NK-92 (cell line): ENCODE data around the gene GP1BA.

Source experiments
- DNase-seq: peaks from one replicate; lab custom pipeline; 2025; ENCODE audit not compliant: unreplicated experiment; lab: John Stamatoyannopoulos, UW

Gene GP1BA

DNA sequence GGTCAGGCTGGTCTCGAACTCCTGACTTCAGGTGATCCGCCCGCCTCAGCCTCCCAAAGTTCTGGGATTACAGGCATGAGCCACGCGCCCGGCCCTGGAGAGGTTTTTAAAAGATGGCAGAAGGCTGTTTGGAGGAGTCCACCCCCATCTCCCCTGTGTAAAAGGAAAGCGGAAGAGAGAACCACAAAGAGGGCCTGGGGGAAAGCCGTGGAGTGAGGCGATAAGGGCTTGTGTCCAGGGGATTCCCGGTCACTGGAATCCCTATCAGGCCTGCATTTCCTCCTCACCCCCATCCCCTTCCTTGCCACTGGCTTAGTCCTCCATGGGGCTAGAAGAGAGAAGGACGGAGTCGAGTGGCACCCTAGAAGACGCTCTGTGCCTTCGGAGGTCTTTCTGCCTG, at the start of gene GP1BA:
TSS of gene GP1BA (plus strand) at position 315 of the 400 bp plus-strand sequence. CDS start 328 bp downstream, outside the sequence.
- no peak for DNase-seq

DNA sequence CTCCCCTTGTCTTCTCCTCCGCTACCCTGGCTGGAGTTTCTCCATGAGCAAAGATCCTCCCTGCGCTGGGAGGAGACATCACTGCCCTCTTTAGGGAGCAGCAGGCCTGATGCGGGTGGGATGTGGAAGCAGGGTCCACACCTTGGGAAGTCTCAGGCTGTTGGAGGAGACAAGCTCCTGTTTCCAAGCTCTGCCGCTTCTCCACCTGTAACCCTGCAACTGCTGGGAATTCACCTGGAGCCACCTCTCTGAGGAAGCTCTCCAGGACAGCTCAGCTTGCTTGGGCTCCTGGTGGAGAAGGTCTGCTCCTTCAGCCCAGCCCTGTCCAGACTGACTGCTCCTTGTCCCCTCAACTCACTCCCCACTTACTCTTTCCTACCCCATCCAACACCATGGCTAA, 47.6 kb upstream of the GP1BA start:
- no peak for DNase-seq

GRCh38 chr17:4886830-4887229, 45.2 kb upstream of the GP1BA start:
- DNase-seq, result no peak

DNA sequence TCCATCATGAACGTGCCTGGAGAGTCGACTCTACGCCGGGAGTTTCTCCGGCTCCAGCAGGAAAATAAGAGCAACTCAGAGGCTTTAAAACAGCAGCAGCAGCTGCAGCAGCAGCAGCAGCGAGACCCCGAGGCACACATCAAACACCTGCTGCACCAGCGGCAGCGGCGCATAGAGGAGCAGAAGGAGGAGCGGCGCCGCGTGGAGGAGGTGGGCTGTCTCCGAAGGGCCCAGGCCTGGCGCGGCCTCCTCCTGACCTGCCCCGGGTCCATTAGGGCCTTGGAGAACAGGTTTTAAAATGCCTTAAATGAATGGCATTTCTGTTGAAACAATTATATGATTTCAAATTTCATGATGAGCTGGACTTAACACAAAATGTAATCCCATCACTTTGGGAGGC, 44.5 kb upstream of the GP1BA start:
- no peak for DNase-seq

GRCh38 chr17:4891411-4892410, 40.4 kb upstream of the GP1BA start:
- no peak for DNase-seq

- no peak for DNase-seq
Observed at GRCh38 chr17:4892499-4893221, 39.4 kb upstream of the GP1BA start.

GRCh38 chr17:4893272-4893671, 38.8 kb upstream of the GP1BA start:
- DNase-seq, result no peak

GRCh38 chr17:4893721-4894560, 38.1 kb upstream of the GP1BA start:
- no peak for DNase-seq

DNA sequence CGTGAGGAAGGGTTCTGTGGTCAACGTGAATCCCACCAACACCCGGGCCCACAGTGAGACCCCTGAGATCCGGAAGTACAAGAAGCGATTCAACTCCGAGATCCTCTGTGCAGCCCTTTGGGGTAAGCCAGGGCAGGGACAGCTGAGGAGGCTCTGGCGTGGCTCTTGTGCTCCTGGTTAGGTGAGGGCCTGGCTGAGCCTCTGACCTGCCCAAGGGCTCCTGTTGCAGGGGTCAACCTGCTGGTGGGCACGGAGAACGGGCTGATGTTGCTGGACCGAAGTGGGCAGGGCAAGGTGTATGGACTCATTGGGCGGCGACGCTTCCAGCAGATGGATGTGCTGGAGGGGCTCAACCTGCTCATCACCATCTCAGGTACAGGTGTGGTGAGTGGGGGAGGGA, 37.0 kb upstream of the GP1BA start:
- no peak for DNase-seq

- DNase-seq, result no peak
Observed at GRCh38 chr17:4895657-4896331, 36.3 kb upstream of the GP1BA start.

DNA sequence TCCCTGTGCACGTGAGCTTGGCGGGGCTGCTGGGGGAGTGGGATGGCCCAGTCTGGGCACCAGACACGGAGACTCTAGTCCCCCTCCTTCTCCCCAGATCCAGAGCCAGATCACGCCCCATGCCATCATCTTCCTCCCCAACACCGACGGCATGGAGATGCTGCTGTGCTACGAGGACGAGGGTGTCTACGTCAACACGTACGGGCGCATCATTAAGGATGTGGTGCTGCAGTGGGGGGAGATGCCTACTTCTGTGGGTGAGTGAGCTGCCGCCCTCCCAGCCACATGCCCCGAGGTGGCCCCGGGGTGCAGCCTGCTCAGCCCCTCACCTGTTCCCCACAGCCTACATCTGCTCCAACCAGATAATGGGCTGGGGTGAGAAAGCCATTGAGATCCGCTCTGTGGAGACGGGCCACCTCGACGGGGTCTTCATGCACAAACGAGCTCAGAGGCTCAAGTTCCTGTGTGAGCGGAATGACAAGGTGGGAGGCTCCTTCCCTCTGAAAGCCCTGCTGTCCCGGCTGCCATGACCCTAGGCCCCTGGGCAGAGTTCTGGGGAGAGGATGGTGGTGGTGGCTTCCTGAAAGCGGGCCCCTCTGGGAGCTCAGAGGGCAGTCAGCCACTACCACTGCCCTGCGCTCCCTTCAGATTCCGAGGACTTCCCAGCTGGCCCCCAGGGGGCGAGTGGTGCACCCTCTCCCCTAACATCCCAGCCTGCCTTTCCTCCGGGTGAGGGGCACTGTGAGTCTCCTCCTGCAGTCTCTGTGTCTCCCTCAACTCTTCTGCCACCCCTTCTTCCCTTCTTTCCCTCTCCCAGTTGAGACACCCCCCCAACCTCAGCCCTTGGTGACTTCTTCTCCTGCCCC, 35.5 kb upstream of the GP1BA start:
- no peak for DNase-seq

DNA sequence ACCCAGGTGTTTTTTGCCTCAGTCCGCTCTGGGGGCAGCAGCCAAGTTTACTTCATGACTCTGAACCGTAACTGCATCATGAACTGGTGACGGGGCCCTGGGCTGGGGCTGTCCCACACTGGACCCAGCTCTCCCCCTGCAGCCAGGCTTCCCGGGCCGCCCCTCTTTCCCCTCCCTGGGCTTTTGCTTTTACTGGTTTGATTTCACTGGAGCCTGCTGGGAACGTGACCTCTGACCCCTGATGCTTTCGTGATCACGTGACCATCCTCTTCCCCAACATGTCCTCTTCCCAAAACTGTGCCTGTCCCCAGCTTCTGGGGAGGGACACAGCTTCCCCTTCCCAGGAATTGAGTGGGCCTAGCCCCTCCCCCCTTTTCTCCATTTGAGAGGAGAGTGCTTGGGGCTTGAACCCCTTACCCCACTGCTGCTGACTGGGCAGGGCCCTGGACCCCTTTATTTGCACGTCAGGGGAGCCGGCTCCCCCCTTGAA, 34.8 kb upstream of the GP1BA start:
- no peak for DNase-seq

GRCh38 chr17:4897785-4898184, 34.3 kb upstream of the GP1BA start:
- no peak for DNase-seq

- no peak for DNase-seq
Observed at GRCh38 chr17:4898351-4898750, 33.7 kb upstream of the GP1BA start.

- DNase-seq, result no peak
Observed at GRCh38 chr17:4898927-4899326, 33.1 kb upstream of the GP1BA start.

DNA sequence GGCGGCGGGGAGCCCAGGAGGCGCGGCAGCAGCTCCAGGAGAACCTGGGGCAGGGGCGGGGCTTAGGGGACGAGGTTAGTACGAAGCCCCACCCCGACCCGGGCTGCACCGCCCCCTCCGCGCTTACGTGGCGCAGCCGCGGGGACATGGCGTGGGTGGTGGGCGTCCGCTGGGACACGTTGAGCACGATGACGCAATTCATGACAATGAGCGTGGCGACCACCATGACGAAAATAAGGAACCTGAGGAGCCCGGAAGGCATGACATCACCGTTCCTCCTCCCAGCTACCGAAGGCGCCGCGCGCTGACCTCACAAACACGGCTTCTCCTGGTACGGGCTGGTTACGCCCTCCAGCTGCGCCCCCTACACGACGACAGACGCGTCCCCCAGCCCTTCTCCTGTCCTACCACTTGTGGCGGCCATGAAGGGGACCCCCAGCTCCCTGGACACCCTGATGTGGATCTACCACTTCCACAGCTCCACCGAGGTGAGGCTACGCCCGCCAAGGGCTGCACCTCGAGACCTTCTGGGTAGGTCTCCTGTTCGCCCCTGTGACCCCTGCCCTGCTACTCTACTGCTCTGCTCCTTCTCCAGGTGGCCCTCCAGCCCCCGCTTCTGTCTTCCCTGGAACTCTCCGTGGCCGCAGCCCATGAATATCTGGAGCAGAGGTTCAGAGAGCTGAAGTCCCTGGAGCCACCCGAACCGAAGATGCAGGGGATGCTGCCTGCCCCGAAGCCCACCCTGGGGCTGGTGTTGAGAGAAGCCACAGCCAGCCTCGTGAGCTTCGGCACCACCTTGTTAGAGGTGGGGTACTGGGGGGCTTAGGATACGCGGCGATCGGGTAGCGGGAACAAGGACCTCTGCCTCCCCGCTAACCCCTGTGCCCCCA, 32.5 kb upstream of the GP1BA start, which contains the start of gene C17orf107:
TSS of gene C17orf107 (plus strand) at position 196 of the 890 bp plus-strand sequence. CDS start at position 423, 227 bp downstream.
- peak; percentile 79 for DNase-seq

GRCh38 chr17:4900231-4901107, 31.6 kb upstream of the GP1BA start:
- no peak for DNase-seq
